CD4-positive, alpha-beta memory T cell (primary cell): ENCODE measurements around the gene CENPU. TPM values are rescaled to one million over a fixed set of nuclear protein-coding genes. Genes with fewer than 3 reads are reported as not detected.

Experiments used
- CTCF ChIA-PET: fragments of 350-600 bp; sonication (Branson Sonifier 250); formaldehyde crosslinking; loops from one replicate; lab custom pipeline; 2021; ENCODE audit warnings: inconsistent platforms; ENCODE audit not compliant: partially characterized antibody; lab: Charles Lee
- POLR2A ChIA-PET: fragments of 350-600 bp; sonication (Branson Sonifier 250); formaldehyde crosslinking; loops from one replicate; lab custom pipeline; 2021; ENCODE audit not compliant: partially characterized antibody; lab: Charles Lee
- DNase-seq, 5 donors: peaks; one replicate each; pipeline versions ENCODE4 v3.0.0 to v3.0.0-alpha.2; 2020 to 2022; ENCODE audit warnings: mixed read lengths in 1 of 5
- H3K27ac ChIP-seq: one replicate; pipeline ENCODE4 v1.7.0; 2013; ENCODE audit warnings: low read depth, low read length
- H3K27me3 ChIP-seq: 2 replicates; pipeline ENCODE4 v1.7.0; 2013; ENCODE audit warnings: mild to moderate bottlenecking, low read length, moderate library complexity; ENCODE audit not compliant: insufficient read depth
- H3K36me3 ChIP-seq: 2 replicates; pipeline ENCODE4 v1.7.0; 2013; ENCODE audit warnings: mild to moderate bottlenecking, low read length, moderate library complexity; ENCODE audit not compliant: insufficient read depth
- H3K4me1 ChIP-seq: 2 replicates; pipeline ENCODE4 v1.7.0; 2013; ENCODE audit warnings: mild to moderate bottlenecking, low read length, moderate library complexity; ENCODE audit not compliant: insufficient read depth
- H3K4me3 ChIP-seq, 2 donors: one replicate each; pipeline ENCODE4 v1.7.0; 2013; ENCODE audit warnings: low read length in 2 of 2, mild to moderate bottlenecking in 1 of 2
- H3K9me3 ChIP-seq, 2 donors: one replicate each; pipeline ENCODE4 v1.7.0; 2013; ENCODE audit warnings: low read length in 2 of 2, control low read depth in 1 of 2; ENCODE audit not compliant: control insufficient read depth in 1 of 2
- H3K27ac Mint-ChIP-seq, 7 donors: one replicate each; pipeline ENCODE4 v1.8.0; 2020 to 2021; ENCODE audit warnings: mixed read lengths in 7 of 7, mild to moderate bottlenecking in 6 of 7, inconsistent platforms in 3 of 7, moderate library complexity in 3 of 7
- H3K27me3 Mint-ChIP-seq, 2 donors: one replicate each; pipeline ENCODE4 v1.8.0; 2020 to 2021; ENCODE audit warnings: mixed read lengths in 2 of 2
- H3K36me3 Mint-ChIP-seq, 2 donors: one replicate each; pipeline ENCODE4 v1.8.0; 2020 to 2021; ENCODE audit warnings: mixed read lengths in 2 of 2, inconsistent platforms in 1 of 2, mild to moderate bottlenecking in 1 of 2
- H3K4me1 Mint-ChIP-seq, 4 donors: one replicate each; pipeline ENCODE4 v1.8.0; 2020 to 2021; ENCODE audit warnings: mixed read lengths in 4 of 4, mild to moderate bottlenecking in 1 of 4
- H3K4me3 Mint-ChIP-seq, 8 donors: one replicate each; pipeline ENCODE4 v1.8.0; 2020 to 2021; ENCODE audit warnings: mixed read lengths in 8 of 8, mild to moderate bottlenecking in 7 of 8, moderate library complexity in 6 of 8, inconsistent platforms in 3 of 8
- H3K9me3 Mint-ChIP-seq, 8 donors: one replicate each; pipeline ENCODE4 v1.8.0; 2020 to 2021; ENCODE audit warnings: mixed read lengths in 8 of 8, mild to moderate bottlenecking in 5 of 8, inconsistent platforms in 3 of 8, moderate library complexity in 1 of 8
- intact Hi-C: fragments of 100-400 bp; cut with micrococcal nuclease; formaldehyde crosslinking; loops from one replicate; pipeline ENCODE4 v1.15.1; 2023
- polyA plus RNA-seq, 2 donors: library from polyadenylated mRNA; unstranded; fragments of 300-500 nt; fragmentation: Illumina TruSeq; gene quantifications; one replicate each; pipeline ENCODE4 v1.2.3, GENCODE V29; 2021
- total RNA-seq, 2 experiments: library from RNA; stranded (reverse); gene quantifications; one replicate each; pipeline ENCODE4 v1.2.3, GENCODE V29; 2021

CENPU gene
- total and polyA plus RNA-seq, 4 experiments from 2014 or later = 2.1 to 4.6 (median 3.2) TPM

DNA sequence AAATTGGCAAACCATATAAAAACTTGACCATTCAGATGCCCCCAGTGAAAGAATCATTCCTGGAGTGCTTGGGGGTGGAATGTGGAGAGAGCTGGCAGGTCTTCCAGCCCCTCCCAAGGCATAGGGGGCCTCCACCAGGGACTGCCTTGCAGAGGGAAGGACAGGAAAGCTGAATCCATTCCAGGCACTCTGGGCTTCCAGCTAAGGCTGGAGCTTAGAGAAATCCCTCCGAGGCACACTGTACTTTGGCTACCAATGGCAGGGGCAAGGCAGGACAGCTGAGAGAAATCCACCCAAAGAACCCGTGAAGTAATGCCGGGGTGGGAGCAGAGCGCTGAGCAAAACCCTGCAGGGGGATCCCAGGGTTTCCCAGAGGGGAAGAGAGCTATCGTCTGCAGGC lies 4.0 kb downstream of the CENPU start:
- ChIA-PET CTCF (no interaction called here), POLR2A (no interaction called here)
- H3K27me3 Mint-ChIP-seq = no peaks in the 10 kb centered on the region
- no peaks in the 10 kb centered on the region for H3K36me3 ChIP-seq
- no peaks in the 10 kb centered on the region for H3K9me3 Mint-ChIP-seq
- DNase-seq = no peak
- intact Hi-C loops = loop anchor here (5.0 to 10.0 kb wide), 4 partner anchors 97 to 1225 kb away; partner anchors contain the start of genes ACSL1, ANKRD37, CCDC110 and ING2
- peaks cover 15% of the 10 kb centered on the region for H3K4me1 ChIP-seq
- H3K4me1 Mint-ChIP-seq = peaks cover 8 to 23% (median 17%) of the 10 kb centered on the region in 4 donors
- H3K36me3 Mint-ChIP-seq = peaks cover 0 to 7% of the 10 kb centered on the region in 2 donors
- no peak overlapping the region for H3K4me3 Mint-ChIP-seq
- no peak overlapping the region for H3K27ac ChIP-seq
- H3K9me3 ChIP-seq = no peaks in the 10 kb centered on the region
- no peaks in the 10 kb centered on the region for H3K27me3 ChIP-seq
- H3K4me3 ChIP-seq = no peak overlapping the region
- peak overlapping the region in 2 of 7 donors; percentile 1 to 31 for H3K27ac Mint-ChIP-seq

GRCh38 chr4:184728858-184729257 lies 5.0 kb downstream of the CENPU start:
- CTCF ChIA-PET = no interaction called here
- no peaks in the 10 kb centered on the region for H3K9me3 Mint-ChIP-seq
- Histone ChIP-seq H3K27ac (no peak overlapping the region), H3K9me3 (no peaks in the 10 kb centered on the region), H3K36me3 (no peaks in the 10 kb centered on the region), H3K27me3 (no peaks in the 10 kb centered on the region), H3K4me1 (peaks cover 11% of the 10 kb centered on the region), H3K4me3 (no peak overlapping the region)
- no peak for DNase-seq
- no peaks in the 10 kb centered on the region for H3K27me3 Mint-ChIP-seq
- intact Hi-C loops = no loop called here
- peaks cover 3 to 19% (median 11%) of the 10 kb centered on the region in 4 donors for H3K4me1 Mint-ChIP-seq
- POLR2A ChIA-PET = no interaction called here
- peaks cover 0 to 5% of the 10 kb centered on the region in 2 donors for H3K36me3 Mint-ChIP-seq
- H3K27ac Mint-ChIP-seq = no peak overlapping the region
- H3K4me3 Mint-ChIP-seq = no peak overlapping the region

GRCh38 chr4:184727430-184727829 lies 6.5 kb downstream of the CENPU start:
- Mint-ChIP-seq H3K27me3 (no peaks in the 10 kb centered on the region), H3K36me3 (peaks cover 0 to 3% of the 10 kb centered on the region in 2 donors), H3K9me3 (no peaks in the 10 kb centered on the region), H3K4me3 (no peak overlapping the region), H3K4me1 (peaks cover 3 to 8% (median 5%) of the 10 kb centered on the region in 4 donors), H3K27ac (no peak overlapping the region)
- POLR2A ChIA-PET = no interaction called here
- no peaks in the 10 kb centered on the region for H3K9me3 ChIP-seq
- intact Hi-C loops = no loop called here
- no peaks in the 10 kb centered on the region for H3K36me3 ChIP-seq
- no peak for DNase-seq
- no peak overlapping the region for H3K4me3 ChIP-seq
- no peak overlapping the region for H3K27ac ChIP-seq
- no peaks in the 10 kb centered on the region for H3K27me3 ChIP-seq
- no peaks in the 10 kb centered on the region for H3K4me1 ChIP-seq
- CTCF ChIA-PET = no interaction called here

DNA sequence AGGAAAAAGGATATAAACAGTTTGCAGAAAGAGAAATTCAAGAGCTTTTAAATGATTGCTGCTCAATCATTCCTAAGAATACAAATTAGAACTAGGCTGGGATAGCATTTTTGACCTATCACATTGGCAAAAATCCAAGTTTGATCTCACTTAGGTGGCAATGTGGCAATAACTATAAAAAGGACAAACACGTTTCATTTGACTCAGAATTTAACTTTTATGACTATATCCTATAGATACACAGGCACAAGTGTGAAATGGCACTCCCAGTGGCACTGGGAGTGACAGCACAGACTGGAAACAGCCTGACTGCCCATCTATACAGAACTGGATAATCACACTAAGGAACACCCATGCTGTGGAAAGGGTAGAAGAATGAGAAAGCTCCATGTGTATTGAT lies 11.1 kb downstream of the CENPU start:
- Mint-ChIP-seq H3K4me3 (no peak overlapping the region), H3K27me3 (no peaks in the 10 kb centered on the region), H3K4me1 (peaks cover 0 to 7% (median under 1%) of the 10 kb centered on the region in 4 donors), H3K9me3 (peaks cover 0 to 20% (median 12%) of the 10 kb centered on the region in 8 donors), H3K36me3 (peaks cover 19 to 27% of the 10 kb centered on the region in 2 donors), H3K27ac (peak overlapping the region in 2 of 7 donors; percentile 26 to 49)
- intact Hi-C loops = no loop called here
- CTCF ChIA-PET = interaction anchor here (1.4 kb wide), 1 partner anchor 11 kb away, joined by 3 read pairs; the partner anchor contains the start of gene CENPU
- Histone ChIP-seq H3K27me3 (no peaks in the 10 kb centered on the region), H3K27ac (no peak overlapping the region), H3K4me3 (no peak overlapping the region), H3K36me3 (no peaks in the 10 kb centered on the region), H3K9me3 (no peaks in the 10 kb centered on the region), H3K4me1 (no peaks in the 10 kb centered on the region)
- no peak for DNase-seq
- POLR2A ChIA-PET = interaction anchor here (3.1 kb wide), 1 partner anchor 11 kb away, joined by 13 read pairs; the partner anchor contains the start of gene CENPU

GRCh38 chr4:184721254-184721653 lies 12.6 kb downstream of the CENPU start:
- POLR2A ChIA-PET = no interaction called here

GRCh38 chr4:184719407-184719806 lies 14.5 kb downstream of the CENPU start:
- H3K36me3 ChIP-seq = no peaks in the 10 kb centered on the region
- ChIA-PET CTCF (interaction anchor here (1.3 to 1.5 kb wide), 2 partner anchors 26 to 57 kb away, joined by 4 read pairs; no protein-coding TSS in a partner anchor), POLR2A (no interaction called here)
- peaks cover 20 to 32% of the 10 kb centered on the region in 2 donors for H3K36me3 Mint-ChIP-seq
- no peaks in the 10 kb centered on the region for H3K27me3 ChIP-seq
- intact Hi-C loops = no loop called here
- H3K27ac Mint-ChIP-seq = no peak overlapping the region
- no peaks in the 10 kb centered on the region for H3K9me3 ChIP-seq
- H3K4me3 Mint-ChIP-seq = no peak overlapping the region
- DNase-seq = no peak
- no peak overlapping the region for H3K27ac ChIP-seq
- no peak overlapping the region for H3K4me3 ChIP-seq
- H3K4me1 Mint-ChIP-seq = peaks cover 0 to 4% (median under 1%) of the 10 kb centered on the region in 4 donors
- no peaks in the 10 kb centered on the region for H3K4me1 ChIP-seq
- peaks cover 0 to 20% (median 12%) of the 10 kb centered on the region in 8 donors for H3K9me3 Mint-ChIP-seq
- H3K27me3 Mint-ChIP-seq = no peaks in the 10 kb centered on the region

More at GRCh38 chr4:184721254-184721653, 12.6 kb downstream of the CENPU start:
- Mint-ChIP-seq H3K4me1 (peaks cover 0 to 7% (median 1%) of the 10 kb centered on the region in 4 donors), H3K9me3 (peaks cover 0 to 20% (median 12%) of the 10 kb centered on the region in 8 donors), H3K4me3 (no peak overlapping the region), H3K27me3 (no peaks in the 10 kb centered on the region), H3K36me3 (peaks cover 20 to 27% of the 10 kb centered on the region in 2 donors), H3K27ac (no peak overlapping the region)
- no peaks in the 10 kb centered on the region for H3K36me3 ChIP-seq
- DNase-seq = no peak
- H3K4me1 ChIP-seq = no peaks in the 10 kb centered on the region
- H3K27ac ChIP-seq = no peak overlapping the region
- CTCF ChIA-PET = interaction anchor here (0.7 to 1.1 kb wide), 2 partner anchors 11 to 276 kb away, joined by 3 read pairs; no protein-coding TSS in a partner anchor
- H3K27me3 ChIP-seq = no peaks in the 10 kb centered on the region
- intact Hi-C loops = no loop called here
- H3K9me3 ChIP-seq = no peaks in the 10 kb centered on the region
- no peak overlapping the region for H3K4me3 ChIP-seq

DNA sequence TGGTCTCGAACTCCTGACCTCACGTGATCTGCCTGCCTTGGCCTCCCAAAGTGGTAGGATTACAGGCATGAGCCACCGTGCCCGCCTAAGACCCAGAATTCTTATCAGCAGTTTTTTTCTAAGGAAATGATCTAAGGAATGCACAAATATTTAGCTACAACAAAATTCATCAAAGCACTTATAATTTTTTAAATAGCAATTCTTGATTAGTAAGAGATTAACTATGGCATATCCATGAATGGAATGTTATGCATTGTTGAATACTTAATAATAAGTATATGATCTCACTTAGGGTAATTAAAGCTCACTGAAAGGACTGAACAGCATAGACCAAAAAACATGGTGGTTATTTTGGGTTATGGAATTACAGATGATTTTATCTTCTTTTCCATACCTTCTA lies 18.4 kb downstream of the CENPU start:
- Histone ChIP-seq H3K27ac (no peak overlapping the region), H3K27me3 (no peaks in the 10 kb centered on the region), H3K9me3 (no peaks in the 10 kb centered on the region), H3K36me3 (no peaks in the 10 kb centered on the region), H3K4me3 (no peak overlapping the region), H3K4me1 (no peaks in the 10 kb centered on the region)
- POLR2A ChIA-PET = no interaction called here
- Mint-ChIP-seq H3K9me3 (peaks cover 0 to 9% (median 4%) of the 10 kb centered on the region in 8 donors), H3K36me3 (peaks cover 9 to 21% of the 10 kb centered on the region in 2 donors), H3K4me1 (peaks cover 0 to 4% (median under 1%) of the 10 kb centered on the region in 4 donors), H3K27me3 (no peaks in the 10 kb centered on the region), H3K27ac (no peak overlapping the region), H3K4me3 (no peak overlapping the region)
- CTCF ChIA-PET = interaction anchor here (0.8 kb wide), 1 partner anchor 30 kb away, joined by 4 read pairs; no protein-coding TSS in a partner anchor
- no peak for DNase-seq
- intact Hi-C loops = no loop called here
